HT1080 (cell line): ENCODE results near the gene SMG6. TPM values are rescaled to one million over a fixed set of nuclear protein-coding genes. Genes with fewer than 3 reads are reported as not detected.

Experiments
- DNase-seq: peaks from one replicate; pipeline ENCODE4 v3.0.0-alpha.2; 2015; ENCODE audit warnings: low read depth
- total RNA-seq: library from RNA; depleted of rRNA; stranded (reverse); fragments of >200 nt; shearing (Covaris generic); gene quantifications from 2 replicates; pipeline ENCODE4 v1.2.3, GENCODE V29; 2014

The SMG6 gene
- total RNA-seq, 1 experiment from 2014 or later, result 43.9 TPM

GRCh38 chr17:2110436-2110835 lies 193.1 kb downstream of the SMG6 start:
- no peak for DNase-seq

GRCh38 chr17:2108170-2108569 lies 195.4 kb downstream of the SMG6 start:
- DNase-seq, result no peak

GRCh38 chr17:2107506-2107905 lies 196.1 kb downstream of the SMG6 start:
- no peak for DNase-seq

GRCh38 chr17:2107050-2107449 lies 196.5 kb downstream of the SMG6 start:
- no peak for DNase-seq

- DNase-seq, result no peak
Observed at GRCh38 chr17:2106308-2106955, 197.2 kb downstream of the SMG6 start.

GRCh38 chr17:2105663-2106062 lies 197.9 kb downstream of the SMG6 start:
- DNase-seq, result no peak

- DNase-seq, result peak; percentile 61
Observed at GRCh38 chr17:2102931-2103809, 200.4 kb downstream of the SMG6 start.

- peak; percentile 51 for DNase-seq
Observed at GRCh38 chr17:2101448-2102257, 201.9 kb downstream of the SMG6 start.

GRCh38 chr17:2095536-2095910 lies 208.1 kb downstream of the SMG6 start:
- no peak for DNase-seq

GRCh38 chr17:2094891-2095535 lies 208.6 kb downstream of the SMG6 start:
- DNase-seq, result no peak

GRCh38 chr17:2093349-2093748 lies 210.2 kb downstream of the SMG6 start:
- no peak for DNase-seq

GRCh38 chr17:2092253-2092652 lies 211.3 kb downstream of the SMG6 start:
- DNase-seq, result no peak

- DNase-seq, result peak; percentile 95
Observed at GRCh38 chr17:2090804-2091534, 212.6 kb downstream of the SMG6 start.

- no peak for DNase-seq
Observed at GRCh38 chr17:2090210-2090641, 213.4 kb downstream of the SMG6 start.

GRCh38 chr17:2089021-2089422 lies 214.6 kb downstream of the SMG6 start:
- no peak for DNase-seq

- DNase-seq, result peak; percentile 47
Observed at GRCh38 chr17:2087597-2088211, 215.9 kb downstream of the SMG6 start.

- no peak for DNase-seq
Observed at GRCh38 chr17:2086306-2086705, 217.3 kb downstream of the SMG6 start.

GRCh38 chr17:2085648-2085949 lies 218.0 kb downstream of the SMG6 start:
- no peak for DNase-seq

GRCh38 chr17:2084766-2085647 lies 218.6 kb downstream of the SMG6 start:
- no peak for DNase-seq
